ENCODE results near the gene DENND6A.
"Not testable (repeated sequence)": the region's sequence is repeated elsewhere in the genome, so short reads cannot be mapped to it uniquely, and the experiment has no call there.

The DENND6A gene

DNA sequence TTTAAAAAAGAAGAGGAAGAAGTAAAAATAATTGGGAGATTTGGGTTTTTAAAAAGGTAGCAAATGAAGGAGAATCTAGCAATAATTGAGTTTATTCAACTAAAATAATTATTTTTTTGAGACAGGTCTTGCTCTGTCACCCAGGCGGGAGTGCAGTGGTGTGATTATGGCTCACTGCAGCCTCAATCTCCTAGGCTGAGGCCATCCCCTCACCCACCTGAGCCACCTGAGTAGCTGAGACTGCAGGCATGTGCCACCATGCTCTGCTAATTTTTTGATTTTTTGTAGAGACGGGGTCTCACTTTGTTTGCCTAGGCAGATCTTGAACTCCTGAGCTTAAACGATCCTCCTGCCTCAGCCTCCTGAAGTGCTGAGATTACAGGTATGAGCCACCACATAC is 68.1 kb downstream of the DENND6A start:
- no peak for DNase-seq

DNA sequence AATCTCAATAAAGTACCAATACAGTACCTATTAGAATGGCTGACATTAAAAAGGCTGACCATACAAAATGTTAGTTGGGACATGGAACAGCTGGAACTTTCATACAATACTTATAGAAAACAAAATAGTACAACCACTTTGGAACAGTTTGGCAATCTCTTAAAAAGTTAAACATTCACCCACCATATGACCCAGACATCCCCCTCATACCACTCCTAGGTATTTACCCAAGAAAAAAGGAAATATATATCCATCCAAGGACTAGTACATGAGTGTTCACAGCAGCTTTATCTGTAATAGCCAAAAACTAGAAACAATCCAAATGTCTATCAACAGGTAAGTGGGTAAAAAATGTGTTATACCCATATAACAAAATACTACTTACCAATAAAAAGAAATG is 70.5 kb downstream of the DENND6A start:
- no peak for DNase-seq

DNA sequence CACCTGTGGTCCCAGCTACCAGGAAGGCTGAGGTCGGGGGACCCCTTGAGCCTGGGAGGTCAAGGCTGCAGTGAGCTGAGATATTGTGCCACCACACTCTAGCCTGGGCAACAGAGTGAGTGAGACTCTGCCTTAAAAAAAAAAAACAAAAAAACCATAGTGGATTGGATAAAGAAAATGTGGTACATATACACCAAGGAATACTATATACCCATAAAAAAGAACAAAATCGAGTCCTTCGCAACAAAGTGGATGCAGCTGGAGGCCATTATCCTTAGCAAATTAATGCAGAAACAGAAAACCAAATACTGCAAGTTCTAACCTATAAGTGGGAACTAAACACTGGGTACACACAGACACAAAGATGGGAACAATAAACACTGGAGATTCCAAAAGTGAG is 75.1 kb downstream of the DENND6A start:
- DNase-seq, result no peak

DNA sequence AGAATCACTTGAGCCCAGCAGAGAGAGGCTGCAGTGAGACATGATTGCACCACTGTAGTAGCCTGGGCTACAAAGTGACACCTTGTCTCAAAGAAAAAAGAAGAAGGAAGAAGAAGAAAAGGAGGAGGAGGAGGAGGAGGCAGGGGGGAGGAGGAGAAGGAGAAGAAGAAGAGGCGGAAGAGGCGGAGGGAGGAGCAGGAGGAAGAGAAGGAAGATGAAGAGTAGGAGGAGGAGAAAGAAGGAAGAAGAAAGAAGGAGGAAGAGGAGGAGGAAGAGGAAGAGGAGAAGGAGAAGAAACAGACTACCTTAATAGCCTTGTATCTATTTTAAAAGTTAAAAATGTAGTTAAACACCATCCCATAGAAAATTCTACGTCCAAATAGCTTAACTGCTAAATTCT is 76.6 kb downstream of the DENND6A start:
- no peak for DNase-seq

DNA sequence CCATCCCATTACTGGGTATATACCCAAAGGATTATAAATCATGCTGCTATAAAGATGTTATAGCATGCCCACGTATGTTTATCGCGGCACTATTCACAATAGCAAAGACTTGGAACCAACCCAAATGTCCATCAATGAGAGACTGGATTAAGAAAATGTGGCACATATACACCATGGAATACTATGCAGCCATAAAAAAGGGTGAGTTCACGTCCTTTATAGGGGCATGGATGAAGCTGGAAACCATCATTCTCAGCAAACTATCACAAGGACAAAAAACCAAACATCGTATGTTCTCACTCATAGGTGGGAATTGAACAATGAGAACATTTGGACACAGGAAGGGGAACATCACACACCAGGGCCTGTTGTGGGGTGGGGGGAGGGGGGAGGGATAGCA is 81.0 kb downstream of the DENND6A start:
- not testable (repeated sequence) for DNase-seq

DNA sequence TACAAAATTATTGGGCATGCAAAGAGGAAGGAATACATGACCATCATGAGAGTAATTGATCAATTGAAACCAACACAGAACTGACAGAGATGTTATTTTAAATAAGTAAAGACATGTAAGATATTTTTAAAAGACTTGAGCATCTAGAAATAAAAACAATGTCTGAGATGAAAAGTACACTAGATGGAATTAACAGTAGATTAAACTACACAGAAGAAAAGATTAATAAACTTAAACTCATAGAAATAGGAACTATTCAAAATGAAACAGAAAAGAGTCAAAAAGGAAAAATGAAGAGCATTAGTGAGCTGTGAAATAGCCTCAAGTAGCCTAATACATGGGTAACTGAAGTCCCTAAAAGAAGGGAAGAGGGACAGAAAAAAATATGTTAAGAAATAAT is 87.2 kb downstream of the DENND6A start:
- no peak for DNase-seq

DNA sequence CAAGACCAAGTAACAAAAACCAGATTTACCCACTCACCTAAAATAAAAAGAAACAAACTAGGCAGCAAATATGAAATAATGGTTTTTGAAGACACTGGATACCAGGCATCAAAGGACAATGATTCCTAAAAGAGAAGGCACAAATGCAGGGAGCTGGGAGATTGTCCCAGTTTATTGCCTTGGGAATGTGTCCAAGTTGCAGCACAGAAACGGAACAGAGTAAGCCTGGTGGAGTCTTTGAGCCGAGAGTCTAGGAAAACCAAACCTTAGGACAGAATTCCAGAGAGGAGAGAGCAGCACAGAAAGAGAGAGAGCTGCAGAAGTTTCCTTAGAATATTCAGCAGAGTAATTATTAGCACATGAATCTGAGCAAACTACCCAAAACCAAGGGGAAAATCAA is 87.9 kb downstream of the DENND6A start:
- DNase-seq, result no peak

DNA sequence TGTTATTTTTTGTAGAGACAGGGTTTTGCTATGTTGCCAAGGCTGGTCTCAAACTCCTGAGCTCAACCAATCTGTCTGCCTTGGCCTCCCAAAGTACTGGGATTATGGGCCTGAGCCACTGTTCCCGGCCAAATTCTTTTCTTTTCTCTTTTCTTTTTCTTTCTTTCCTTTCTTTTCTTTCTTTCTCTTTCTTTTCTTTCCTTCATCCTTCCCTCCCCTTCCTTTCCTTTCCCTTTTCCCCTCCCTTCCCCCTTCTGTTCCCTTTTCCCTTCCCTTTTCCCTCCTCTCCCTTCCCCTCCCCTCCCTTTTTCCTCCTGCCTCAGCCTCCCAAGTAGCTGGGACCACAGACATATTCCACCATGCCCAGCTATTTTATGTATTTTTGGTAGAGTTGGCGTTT is 92.7 kb downstream of the DENND6A start:
- no peak for DNase-seq

DNA sequence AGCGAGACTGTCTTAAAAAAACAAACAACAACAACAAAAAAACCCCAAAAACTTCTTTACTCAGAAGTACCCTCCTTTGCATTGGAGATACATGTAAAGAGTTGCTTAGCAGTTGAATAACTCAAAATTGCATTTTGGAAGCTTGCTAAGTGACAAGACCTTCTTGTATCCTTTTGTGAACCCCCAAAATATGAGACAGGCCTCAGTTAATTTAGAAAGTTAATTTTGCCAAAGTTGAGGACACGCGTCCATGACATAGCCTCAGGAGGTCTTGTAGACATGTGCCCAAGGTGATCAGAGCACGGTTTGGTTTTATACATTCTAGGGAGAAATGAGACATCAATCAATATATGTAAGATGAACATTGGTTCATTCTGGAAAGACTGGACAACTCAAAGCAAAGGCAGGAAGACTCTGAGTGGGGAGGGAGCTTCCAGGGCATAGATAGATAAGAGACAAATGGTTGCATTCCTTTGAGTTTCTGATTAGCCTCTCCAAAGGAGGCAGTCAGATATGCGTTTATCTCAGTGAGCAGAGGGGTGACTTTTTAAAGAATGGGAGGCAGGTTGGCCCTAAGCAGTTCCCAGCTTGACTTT is 94.0 kb downstream of the DENND6A start:
- DNase-seq, result no peak

DNA sequence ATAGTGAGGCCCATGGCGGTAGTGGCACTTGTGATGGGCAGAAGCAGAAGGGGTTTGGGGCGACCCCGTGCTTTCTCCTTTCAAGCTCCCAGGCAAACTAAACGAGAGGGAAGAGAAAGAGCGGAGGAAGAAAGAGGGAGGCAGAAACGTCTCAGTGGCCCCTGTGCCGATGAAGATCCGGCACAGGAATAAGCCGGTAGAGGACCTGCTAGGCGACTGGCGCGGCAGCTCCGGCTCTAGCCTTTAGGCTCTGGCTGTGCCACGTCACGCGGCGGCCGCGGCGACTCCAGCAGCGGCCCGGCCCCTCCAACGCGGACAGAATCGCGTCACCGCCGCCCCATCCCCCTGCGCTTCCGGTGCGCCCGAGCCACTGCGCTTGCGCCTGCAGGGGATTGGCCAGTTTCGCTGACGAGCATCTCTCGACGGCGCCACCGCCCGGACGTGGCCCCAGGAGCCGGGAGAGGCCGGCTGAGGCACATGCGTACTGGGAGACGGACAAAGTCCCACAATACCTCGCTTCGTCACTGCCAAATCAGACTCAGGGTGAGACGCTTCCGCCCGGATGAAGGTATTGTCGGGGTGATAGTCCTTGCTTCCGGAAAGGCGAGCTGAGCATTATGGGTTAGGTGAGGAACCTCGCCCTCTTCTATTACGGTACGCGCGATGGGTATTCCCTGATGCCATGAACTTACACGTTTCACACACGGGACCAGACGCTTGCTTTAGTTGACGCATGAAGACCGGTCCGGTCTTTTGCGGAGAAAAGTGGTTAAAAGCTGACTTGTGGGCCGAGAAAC is 95.6 kb downstream of the DENND6A start, which contains the start of gene ARF4:
ARF4 (minus strand) TSS at position 218 of the 797 bp plus-strand sequence; CDS start at position 14, 204 bp downstream.
- DNase-seq, result peak; percentile 86

DNA sequence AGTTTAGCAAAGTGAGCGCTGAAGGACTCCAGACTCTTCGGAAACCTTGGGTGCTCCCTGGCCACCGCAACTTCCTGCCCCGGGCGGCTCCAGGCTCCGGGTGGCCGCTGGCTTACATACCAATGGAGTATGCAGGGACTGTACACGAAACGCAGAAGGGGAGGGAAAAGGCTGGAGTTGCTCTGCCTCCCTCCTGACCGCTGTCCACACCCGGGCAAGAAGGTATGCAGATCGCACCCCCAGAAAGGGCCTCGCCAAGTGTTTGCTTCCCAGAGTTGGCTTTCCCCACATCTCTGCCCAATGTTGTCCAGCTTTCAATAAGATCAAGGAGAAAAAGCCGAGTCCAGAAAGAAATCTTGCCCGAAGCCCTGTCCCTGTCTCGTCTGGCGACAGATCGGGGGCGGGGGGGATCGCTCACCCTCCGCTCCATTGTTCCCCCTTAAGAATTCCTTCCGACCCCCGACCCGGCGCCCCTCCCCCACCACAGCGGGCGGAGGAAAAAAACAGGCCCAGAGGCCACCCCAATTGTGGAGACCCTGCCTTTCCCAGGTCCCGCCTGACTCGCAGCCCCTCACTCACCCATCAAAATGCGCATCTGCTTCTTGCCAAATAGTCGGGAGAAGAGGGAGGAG is 96.3 kb downstream of the DENND6A start:
- DNase-seq, result no peak

DNA sequence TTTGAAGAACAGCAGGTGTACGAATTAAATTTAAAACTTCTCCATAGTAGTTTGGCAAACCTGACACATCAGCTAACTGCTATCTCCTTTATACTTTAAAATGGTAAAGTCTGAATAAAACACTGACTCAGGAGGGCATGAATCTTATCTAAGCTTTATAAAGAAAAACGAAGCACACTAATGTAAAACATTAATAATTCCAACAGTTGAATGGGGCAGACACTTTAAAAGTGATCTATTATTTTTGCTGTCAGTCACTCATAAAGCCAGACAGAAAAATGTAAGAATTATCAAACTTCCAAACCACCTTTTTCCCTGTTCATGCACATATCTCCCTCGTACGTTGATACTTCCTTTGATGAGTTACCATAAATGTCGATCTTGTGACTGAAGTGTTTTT is 98.3 kb downstream of the DENND6A start:
- DNase-seq, result no peak

DNA sequence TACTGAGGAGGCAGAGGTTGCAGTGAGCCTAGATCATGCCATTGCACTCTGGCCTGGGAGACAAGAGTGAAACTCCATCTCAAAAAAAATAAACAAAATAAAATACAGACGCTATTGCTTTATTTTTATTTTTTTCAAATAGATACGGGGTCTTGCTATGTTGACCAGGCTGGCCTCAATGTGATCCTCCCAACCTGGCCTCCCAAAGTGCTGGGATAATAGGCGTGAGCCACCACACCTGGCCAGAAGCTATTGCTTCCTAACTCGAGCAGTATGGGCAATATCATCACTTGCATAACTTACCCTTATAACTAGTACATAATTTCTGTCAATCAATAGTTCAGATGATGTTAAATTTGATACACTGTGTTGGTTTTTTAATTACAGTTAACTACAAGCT is 98.7 kb downstream of the DENND6A start:
- DNase-seq, result no peak

DNA sequence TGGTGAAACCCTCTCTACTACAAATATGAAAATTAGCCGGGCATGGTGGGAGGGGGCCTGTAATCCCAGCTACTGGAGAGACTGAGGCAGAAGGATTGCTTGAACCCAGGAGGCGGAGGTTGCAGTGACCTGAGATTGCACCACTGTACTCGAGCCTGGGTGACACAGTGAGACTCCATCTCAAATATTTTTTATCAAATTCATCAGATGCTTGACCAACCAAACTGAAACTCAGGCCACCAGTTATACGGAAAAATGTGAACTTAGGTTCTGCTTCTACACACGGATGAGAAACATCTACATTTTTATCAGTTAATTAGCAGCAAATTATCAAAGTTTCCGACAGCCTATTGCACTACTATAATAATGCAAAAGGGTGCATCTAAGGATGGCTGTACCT is 100.6 kb downstream of the DENND6A start:
- DNase-seq, result no peak

DNA sequence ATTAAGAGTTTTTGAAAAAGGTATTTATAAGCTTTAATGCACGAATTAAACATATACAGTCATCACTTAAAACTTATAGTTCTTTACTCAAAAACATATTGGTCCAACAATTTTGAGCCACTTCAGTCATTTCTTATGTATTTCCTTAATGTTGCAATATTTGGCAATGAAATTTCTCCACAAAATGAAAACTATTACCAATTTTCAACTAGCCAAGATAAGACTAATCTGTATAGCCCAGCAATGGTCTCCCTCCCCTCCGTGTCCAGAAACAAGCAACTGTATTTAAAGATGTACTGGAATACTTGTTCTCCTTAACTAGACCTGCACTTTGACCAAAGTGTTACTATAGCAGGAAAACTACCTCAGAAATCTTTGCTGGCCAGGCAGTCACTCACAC is 105.0 kb downstream of the DENND6A start:
- no peak for DNase-seq

DNA sequence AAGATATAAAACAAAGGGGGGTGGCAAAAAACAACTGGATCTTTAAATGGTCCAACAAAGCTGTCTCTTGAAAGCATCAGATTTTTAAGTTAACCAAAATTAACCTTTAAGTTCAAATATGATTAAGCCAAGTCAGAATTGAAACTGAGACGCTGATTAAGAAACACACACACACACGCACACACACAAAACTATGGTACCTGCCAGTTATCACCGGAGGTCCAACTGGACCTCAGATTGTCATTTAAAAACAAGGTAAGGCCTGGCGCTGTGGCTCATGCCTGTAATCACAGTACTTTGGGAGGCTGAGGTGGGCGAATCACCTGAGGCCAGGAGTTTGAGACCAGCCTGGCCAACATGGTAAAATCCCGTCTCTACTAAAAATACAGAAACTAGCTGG is 106.1 kb downstream of the DENND6A start:
- DNase-seq, result no peak

DNA sequence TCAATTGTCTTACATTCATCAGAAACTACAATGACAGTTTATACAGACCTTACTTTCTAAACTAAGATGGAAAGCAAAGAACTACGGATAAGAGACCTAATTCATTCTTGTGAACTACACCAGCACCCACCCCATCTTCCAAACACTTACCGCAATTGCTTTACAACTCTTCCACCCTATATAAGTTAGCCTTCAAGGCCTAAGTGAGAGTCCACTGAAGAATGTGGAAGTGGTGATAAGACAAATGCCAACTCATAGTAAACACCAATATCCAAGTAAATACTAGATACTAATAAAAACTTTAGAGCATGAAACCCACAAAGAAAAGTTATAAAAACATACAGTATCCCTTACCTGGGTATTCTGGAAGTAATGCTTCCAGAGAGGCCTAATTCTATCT is 109.3 kb downstream of the DENND6A start:
- no peak for DNase-seq

DNA sequence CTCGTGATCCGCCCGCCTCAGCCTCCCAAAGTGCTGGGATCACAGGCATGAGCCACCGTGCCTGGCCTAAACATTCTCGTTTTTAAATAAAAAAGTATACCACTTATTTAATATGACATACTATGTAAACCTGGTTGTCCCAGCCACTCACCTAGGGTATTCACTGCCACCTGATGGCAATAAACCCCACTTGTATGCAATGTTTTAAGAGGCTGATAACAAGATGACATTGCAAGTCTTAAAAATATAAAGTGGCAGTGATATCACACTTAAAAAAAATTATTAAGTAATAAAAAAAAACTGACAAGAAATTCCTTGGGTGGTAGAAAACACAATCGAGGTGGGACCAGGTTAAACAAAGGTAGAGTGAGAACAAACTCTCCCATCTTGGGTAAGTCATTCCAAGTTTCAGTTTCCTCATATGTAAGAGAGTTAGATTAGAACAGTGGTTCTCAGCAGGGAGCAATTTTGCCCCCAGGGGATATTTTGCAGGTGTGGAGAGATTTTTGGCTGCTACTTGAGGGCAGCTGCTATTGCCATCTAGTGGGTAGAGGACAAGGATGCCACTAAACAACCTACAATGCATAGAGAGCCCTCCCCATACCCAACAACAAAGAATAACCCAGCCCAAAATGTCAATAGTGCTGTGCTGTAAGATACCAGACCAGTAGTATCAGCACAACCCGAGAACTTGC is 110.3 kb downstream of the DENND6A start:
- DNase-seq, result no peak

DNA sequence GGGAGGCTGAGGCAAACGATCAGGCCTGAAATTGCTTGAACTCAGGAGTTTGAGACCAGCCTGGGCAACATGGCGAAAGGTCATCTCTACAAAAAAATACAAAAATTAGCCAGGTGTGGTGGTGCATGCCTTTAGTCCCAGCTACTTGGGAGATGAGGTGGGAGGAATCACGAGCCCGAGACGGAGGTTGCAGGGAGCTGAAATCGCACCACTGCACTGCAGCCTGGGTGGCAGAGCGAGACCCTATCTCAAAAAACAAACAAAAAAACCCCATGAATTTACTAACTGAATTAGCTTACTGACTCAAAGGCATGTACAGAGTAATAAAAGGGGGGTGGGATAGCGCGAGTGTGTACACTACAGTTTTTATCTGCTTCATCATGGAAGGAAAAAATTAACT is 115.1 kb downstream of the DENND6A start:
- no peak for DNase-seq

DNA sequence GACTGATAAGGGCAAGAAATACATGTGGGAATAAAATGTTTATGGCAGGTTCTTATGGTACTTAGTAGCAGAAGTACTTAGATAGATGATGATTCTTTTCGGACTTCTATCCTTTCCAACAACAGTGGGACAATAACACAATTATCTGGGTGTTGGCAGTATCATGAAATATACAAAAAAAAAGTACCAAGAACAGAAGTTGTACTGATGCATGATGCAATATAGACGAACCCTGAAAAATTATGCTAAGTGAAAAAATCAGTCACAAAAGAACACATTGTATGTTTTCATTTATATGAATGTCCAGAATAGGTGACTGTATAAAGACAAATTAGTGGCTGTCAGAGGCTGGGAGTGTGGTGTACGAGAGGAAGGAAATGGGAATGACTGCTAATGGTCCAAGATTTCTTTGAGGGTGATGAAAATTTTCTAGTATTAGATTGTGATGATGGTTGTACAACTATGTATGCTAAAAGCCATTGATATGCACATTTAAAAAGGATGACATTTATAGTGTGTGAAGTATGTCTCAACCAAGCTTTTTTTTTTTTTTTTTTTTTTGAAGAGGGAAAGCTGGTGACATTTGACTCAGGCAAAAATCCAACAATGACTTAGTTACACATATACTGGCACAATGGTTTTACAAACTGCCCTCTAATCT is 116.8 kb downstream of the DENND6A start:
- no peak for DNase-seq

Measured in NCI-H2171 (cell line).